HG03139 (cell line): ENCODE results near the gene ADARB1.

ENCODE experiments used
- ATAC-seq: cut with Tn5 transposase; IDR thresholded peaks from one replicate; pipeline ENCODE4 v1.9.1; 2021; ENCODE audit not compliant: unreplicated experiment

Gene ADARB1

GRCh38 chr21:45090966-45091365, 16.6 kb downstream of the ADARB1 start:
- no peak for ATAC-seq

- no peak for ATAC-seq
These were observed 17.4 kb downstream of the ADARB1 start for GRCh38 chr21:45091550-45092322.

GRCh38 chr21:45093035-45093532, 18.7 kb downstream of the ADARB1 start:
- ATAC-seq, result no peak

GRCh38 chr21:45094412-45094811, 20.0 kb downstream of the ADARB1 start:
- ATAC-seq, result no peak

GRCh38 chr21:45095505-45095904, 21.1 kb downstream of the ADARB1 start:
- no peak for ATAC-seq

GRCh38 chr21:45096217-45096616, 21.8 kb downstream of the ADARB1 start:
- ATAC-seq, result no peak

- no peak for ATAC-seq
These were observed 23.5 kb downstream of the ADARB1 start for GRCh38 chr21:45097827-45098387.

GRCh38 chr21:45098867-45099266, 24.5 kb downstream of the ADARB1 start:
- no peak for ATAC-seq

- no peak for ATAC-seq
These were observed 25.2 kb downstream of the ADARB1 start for GRCh38 chr21:45099571-45099970.

- ATAC-seq, result no peak
These were observed 26.5 kb downstream of the ADARB1 start for GRCh38 chr21:45100866-45101265.

- ATAC-seq, result no peak
These were observed 28.1 kb downstream of the ADARB1 start for GRCh38 chr21:45102391-45102932.

GRCh38 chr21:45103971-45104520, 29.7 kb downstream of the ADARB1 start:
- no peak for ATAC-seq

GRCh38 chr21:45104560-45104959, 30.2 kb downstream of the ADARB1 start:
- ATAC-seq, result no peak

GRCh38 chr21:45105906-45106485, 31.6 kb downstream of the ADARB1 start:
- ATAC-seq, result no peak

- no peak for ATAC-seq
These were observed 33.8 kb downstream of the ADARB1 start for GRCh38 chr21:45108034-45108790.

GRCh38 chr21:45108808-45109781, 34.7 kb downstream of the ADARB1 start:
- no peak for ATAC-seq

GRCh38 chr21:45109831-45110492, 35.6 kb downstream of the ADARB1 start:
- no peak for ATAC-seq

GRCh38 chr21:45110873-45111624, 36.7 kb downstream of the ADARB1 start:
- ATAC-seq, result no peak
